ENCODE results near the gene PRIMPOL.
"Not testable (repeated sequence)": the region's sequence is repeated elsewhere in the genome, so short reads cannot be mapped to it uniquely, and the experiment has no call there.

The PRIMPOL gene, protein sequence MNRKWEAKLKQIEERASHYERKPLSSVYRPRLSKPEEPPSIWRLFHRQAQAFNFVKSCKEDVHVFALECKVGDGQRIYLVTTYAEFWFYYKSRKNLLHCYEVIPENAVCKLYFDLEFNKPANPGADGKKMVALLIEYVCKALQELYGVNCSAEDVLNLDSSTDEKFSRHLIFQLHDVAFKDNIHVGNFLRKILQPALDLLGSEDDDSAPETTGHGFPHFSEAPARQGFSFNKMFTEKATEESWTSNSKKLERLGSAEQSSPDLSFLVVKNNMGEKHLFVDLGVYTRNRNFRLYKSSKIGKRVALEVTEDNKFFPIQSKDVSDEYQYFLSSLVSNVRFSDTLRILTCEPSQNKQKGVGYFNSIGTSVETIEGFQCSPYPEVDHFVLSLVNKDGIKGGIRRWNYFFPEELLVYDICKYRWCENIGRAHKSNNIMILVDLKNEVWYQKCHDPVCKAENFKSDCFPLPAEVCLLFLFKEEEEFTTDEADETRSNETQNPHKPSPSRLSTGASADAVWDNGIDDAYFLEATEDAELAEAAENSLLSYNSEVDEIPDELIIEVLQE

DNA sequence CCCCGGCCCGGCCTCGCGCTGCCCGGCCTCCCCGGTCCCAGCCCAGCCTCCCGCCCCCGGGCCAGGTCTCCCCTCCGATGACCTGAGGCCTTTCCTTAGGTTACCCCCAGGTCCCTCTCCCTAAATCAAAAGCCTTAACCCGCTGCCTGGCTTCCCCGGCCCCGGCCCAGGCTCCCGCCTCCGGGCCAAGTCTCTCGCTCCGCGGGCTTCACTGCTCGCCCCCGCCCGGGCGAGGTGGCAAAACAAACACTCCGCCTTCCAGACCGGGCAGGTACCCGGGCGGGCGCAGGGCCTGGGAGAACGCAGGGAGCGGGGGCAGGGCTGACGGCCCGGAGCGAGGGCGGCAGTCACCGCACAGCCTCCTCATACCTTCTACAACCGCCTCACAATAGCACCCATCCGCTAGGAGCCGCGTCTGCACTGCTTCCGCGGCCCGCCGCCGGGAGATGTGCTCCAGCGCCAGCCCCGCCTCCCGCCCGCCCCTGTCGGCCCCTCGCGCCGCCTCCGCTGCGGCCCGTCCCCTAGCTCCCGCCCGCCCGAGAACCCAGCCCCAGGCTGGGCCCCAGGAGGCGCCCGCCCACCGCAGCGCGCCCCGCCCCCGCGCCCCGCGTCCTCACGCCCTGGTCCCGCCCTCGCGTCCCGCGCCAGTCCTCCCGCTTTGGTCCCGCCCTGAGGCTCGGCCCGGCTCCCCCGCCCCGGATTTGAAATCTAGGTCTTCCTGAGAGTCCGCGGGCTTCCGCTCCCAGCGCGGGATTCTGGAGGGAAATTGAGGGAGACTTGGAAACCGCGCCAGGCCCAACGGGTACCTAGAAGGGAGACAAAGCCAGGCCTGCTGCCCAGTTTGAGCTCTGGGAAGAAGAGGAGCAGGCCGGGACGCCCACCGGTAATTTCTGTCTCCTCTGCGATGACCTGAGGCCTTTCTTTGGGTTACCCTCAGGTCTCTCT lies at the start of gene PRIMPOL, which contains the start of gene CASP3:
Gene PRIMPOL (plus strand): TSS at position 713 of the 945 bp plus-strand sequence. CDS start 7,403 bp downstream, outside the sequence.
Gene CASP3 (minus strand): TSS at position 422 of the 945 bp plus-strand sequence. CDS start 10,994 bp downstream, outside the sequence.
- DNase-seq (ENCODE audit: low read depth in 2 of 2), result peak; percentile 96 to 97

DNA sequence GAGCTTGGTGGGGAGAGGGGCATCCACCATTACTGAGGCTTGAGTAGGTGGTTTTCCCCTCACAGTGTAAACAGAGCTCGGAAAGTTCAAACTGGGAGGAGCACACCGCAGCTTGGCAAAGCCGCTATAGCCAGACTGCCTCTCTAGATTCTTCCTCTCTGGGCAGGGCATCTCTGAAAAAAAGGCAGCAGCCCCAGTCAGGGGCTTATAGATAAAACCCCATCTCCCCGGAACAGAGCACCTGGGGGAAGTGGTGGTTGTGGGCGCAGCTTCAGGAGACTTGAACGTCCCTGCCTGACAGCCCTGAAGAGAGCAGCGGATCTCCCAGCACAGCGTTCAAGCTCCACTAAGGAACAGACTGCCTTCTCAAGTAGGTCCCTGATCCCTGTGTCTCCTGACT lies 48.6 kb upstream of the PRIMPOL start:
- DNase-seq (ENCODE audit: low read depth in 2 of 2), result not testable (repeated sequence)

DNA sequence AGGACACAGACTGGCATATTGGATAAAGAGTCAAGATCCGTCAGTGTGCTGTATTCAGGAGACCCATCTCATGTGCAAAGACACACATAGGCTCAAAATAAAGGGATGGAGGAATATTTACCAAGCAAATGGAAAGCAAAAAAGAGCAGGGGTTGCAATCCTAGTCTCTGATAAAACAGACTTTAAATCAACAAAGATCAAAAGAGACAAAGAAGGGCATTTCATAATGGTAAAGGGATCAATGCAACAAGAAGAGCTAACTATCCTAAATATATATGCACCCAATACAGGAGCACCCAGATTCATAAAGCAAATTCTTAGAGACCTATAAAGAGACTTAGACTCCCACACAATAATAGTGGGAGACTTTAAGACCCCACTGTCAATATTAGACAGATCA lies 46.7 kb upstream of the PRIMPOL start:
- not testable (repeated sequence) for DNase-seq (ENCODE audit: low read depth in 2 of 2)

DNA sequence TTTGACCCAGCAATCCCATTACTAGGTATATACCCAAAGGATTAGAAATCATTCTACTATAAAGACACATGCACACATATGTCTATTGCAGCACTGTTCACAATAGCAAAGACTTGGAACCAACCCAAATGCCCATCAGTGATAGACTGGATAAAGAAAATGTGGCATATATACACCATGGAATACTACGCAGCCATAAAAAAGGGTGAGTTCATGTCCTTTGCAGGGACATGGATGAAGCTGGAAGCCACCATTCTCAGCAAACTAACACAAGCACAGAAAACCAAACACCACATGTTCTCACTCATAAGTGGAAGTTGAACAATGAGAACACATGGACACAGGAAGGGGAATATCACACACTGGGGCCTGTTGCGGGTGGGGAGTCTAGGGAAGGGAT lies 42.1 kb upstream of the PRIMPOL start:
- DNase-seq (ENCODE audit: low read depth in 2 of 2), result not testable (repeated sequence)

DNA sequence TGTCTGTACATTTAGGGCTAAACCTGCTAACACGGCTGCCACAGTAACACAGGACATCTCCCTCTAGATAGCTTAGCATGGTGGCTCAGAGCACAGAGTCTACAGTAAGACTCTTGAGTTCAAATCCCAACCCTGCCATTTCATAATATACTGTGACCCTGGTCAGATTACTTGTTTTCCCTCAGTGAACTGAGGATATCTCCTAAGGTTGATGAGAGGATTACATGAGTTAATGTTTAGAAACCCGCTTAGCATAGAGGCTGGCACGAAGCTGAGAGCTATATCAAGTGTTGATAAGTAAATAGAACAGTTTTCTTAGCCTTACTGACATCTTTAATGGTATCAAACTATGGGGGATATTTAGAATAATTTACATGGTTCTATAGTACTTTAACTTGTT lies 37.5 kb upstream of the PRIMPOL start:
- DNase-seq (ENCODE audit: low read depth in 2 of 2), result no peak

DNA sequence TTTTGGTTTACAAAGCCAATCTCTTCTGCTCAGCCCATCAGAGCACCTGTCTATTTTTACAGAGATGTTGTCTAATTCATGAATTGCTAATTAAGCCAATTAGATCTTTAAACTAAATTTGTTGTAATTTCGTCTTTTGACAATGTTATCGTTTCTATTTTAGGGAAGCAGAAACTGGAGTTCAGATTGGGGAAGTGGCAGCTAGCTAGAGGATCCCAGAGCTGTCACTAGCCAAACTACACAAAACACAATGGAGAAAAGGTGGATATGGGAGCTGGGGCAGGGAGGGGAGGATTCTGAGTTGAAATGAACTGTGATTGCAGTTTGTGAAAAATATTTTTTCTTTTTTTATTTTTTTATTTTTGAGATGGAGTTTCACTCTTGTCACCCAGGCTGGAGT lies 36.1 kb upstream of the PRIMPOL start:
- DNase-seq (ENCODE audit: low read depth in 2 of 2), result no peak

DNA sequence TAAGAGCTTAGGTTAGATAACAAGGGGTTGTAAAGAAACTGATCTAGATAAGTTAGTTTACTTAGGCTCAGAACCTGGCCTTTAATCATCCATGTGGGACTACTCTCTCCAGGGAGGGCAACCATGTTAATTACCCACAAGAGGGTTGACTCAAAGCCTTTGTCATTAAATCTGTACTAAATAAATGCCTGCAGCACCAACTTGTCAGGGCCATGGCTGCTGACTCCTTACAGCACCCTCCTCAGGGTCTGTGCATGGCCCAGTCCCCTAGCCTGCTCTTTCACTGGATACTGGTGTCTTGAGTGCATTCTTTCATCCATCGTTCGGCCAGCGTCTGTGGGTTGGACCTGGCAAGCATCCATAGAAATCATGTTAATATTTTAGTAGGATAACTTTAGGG lies 35.0 kb upstream of the PRIMPOL start:
- DNase-seq (ENCODE audit: low read depth in 2 of 2), result no peak

DNA sequence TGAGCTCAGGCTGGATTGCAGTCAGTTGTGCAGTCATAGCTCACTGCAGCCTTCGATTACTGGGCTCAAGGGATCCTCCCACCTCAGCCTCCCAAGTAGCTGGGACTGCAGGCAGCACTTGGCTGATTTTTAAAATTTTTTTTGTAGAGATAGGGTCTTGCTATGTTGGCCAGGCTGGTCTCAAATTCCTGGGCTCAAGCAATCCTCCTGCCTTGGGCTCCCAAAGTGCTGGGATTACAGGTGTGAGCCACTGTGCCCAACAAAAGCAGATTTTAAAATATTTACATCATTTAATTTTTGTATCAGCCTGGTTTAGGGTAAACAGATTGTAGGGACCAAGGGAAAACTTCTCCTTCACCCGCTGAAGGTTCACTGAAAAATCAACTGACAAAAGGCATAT lies 33.4 kb upstream of the PRIMPOL start:
- not testable (repeated sequence) for DNase-seq (ENCODE audit: low read depth in 2 of 2)

DNA sequence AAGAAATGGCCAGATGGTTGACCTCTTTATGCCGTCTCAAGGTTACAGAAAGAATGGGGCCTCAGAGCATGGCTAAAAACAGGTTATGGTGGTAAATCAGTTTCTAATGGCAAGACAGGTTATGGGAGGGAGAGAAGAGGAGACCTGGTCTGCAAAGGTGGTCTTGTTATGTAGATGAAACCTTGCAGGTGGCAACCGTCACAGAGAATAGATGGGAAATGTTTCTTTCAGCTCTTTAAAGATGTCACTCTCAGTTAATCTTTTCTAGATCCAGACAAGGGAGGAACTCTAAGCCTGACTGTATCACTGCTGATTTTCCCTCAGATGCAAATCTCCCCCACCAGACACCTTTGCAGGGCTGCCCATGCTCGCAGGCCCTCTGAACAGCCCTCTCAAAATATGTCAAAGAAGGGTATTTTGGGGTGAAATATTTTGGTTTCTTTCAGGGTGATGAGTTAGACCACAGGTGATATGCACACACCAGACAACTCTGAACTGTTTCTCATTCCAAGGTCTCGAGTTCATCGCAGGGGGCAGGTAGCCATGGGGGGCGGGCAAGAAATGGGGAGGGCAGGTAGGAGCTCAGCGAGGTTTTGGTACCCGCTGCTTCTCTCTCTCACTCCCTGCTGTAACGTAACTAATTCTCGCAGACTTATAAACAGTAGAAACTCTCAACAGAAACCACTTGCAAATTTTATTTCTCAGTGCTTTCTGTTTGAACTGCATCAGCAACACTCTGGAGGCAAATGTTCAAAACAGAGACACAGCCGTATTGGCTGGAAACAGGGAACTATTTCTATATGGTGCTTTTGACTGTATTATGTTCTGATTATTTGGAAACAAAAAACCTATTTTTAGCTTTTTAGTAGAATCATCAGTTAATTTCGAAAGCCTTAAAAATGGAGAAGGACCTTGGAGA lies 32.6 kb upstream of the PRIMPOL start:
- no peak for DNase-seq (ENCODE audit: low read depth in 2 of 2)

DNA sequence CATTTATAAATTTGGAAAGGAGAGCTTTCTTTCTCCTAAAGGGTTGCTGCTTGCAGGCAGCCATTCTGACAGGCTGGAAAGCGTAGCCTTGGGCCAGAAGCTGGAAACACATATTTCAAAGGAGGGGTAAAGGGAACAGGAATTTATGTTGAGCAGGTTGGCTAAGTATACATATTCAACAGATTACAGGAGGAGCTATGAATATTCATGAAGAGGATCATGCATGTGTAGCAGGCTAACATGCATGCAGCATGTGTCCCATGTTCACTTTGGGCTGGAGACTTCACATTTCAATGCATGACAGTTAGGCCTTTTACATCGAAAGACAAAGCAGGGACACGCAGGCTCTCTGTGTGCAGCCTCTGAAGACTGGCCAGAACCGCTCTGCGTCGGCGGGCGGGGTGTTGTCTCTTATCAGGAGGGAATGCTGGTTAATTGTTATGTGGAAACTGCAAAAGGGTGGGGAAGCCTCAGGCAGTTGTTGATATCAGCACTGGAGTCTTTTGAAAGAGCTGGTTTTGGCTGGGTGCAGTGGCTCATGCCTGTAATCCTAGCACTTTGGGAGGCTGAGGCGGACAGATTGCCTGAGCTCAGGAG lies 31.8 kb upstream of the PRIMPOL start:
- DNase-seq (ENCODE audit: low read depth in 2 of 2), result no peak

DNA sequence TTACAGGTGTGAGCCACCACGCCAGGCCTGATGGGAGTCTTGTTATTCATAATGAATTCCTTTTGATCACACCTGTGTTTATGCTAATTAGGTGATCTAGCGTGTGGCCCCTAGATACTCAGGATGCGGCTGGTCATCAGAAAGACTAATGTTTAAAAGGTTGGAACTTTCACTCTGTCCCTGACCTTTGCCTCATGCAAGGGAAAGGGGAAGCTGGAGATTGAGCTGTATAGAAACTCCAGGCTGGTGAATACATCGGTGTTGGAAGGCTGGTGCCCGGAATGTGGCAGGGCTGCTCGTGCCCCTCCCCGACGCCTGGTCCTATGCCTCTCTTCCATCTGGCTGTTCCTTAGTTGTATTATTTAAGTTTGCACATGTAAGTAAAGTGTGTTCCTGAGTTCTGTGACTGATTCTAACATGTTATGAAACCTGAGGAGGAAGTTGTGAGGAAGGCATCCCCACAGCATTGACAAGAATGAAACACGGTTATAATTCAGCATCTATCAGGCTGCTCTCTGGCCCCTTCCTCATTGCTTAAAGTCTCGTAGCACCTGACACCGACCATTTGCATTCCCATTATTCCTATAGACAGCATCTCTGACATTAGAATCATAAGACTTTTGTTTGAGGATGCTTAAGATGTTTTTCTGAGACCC lies 29.2 kb upstream of the PRIMPOL start:
- DNase-seq (ENCODE audit: low read depth in 2 of 2), result no peak

DNA sequence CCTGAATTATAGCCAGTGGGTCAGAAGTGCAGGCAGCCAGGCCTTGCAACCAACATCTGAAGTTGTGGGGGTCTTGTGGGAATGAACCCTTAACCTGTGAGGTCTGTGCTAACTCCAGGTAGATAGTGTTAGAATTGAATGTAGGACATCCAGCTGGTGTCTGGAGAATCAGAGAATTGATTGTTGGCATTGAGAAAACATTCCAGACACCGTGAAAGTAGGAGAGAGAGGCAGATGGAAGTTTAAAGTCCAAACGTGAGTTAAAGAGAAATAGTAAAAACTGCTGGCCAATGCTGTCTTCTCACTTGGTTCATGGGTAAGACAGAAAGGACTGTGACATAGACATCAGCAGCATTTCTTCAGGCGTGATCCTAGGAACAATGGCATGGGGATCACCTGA lies 28.0 kb upstream of the PRIMPOL start:
- no peak for DNase-seq (ENCODE audit: low read depth in 2 of 2)

DNA sequence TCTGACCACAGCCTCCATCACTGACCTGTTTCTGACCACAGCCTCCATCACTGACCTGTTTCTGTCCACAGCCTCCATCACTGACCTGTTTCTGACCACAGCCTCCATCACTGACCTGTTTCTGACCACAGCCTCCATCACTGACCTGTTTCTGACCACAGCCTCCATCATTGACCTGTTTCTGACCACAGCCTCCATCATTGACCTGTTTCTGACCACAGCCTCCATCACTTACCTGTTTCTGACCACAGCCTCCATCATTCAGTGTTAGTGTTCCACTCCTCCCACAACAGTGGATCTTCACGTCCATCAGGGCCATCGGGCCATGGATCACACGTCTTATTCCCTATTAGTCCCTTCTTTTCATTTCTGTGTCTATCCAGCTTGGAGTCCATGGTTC lies 25.0 kb upstream of the PRIMPOL start:
- DNase-seq (ENCODE audit: low read depth in 2 of 2), result not testable (repeated sequence)

DNA sequence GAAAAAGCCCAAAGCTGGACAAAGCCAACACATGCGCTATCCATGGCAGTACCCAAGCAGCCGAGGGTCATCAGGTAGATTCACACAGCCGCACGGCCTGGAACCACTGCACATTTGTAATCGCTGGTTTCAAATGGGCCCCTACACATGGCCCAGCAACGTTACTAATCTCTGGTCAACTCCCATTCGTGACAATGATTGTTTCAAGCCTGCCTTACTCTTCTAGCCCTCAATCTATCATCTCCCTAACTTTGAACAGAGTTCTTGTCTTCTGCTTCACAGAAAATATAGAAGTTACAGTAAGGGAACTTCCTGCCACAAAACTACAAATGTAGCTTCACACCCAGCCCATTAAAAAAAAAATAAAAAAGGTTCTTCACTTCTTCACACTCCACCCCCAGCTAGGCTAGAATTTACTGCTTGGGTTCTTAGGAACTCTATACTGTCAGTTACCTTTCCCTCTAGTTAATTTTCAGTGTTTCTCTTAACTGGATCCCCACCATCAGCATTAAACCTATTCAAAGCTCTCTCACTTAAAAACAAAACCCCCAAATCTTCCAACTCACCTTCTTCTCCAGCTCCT lies 24.5 kb upstream of the PRIMPOL start:
- DNase-seq (ENCODE audit: low read depth in 2 of 2), result no peak

DNA sequence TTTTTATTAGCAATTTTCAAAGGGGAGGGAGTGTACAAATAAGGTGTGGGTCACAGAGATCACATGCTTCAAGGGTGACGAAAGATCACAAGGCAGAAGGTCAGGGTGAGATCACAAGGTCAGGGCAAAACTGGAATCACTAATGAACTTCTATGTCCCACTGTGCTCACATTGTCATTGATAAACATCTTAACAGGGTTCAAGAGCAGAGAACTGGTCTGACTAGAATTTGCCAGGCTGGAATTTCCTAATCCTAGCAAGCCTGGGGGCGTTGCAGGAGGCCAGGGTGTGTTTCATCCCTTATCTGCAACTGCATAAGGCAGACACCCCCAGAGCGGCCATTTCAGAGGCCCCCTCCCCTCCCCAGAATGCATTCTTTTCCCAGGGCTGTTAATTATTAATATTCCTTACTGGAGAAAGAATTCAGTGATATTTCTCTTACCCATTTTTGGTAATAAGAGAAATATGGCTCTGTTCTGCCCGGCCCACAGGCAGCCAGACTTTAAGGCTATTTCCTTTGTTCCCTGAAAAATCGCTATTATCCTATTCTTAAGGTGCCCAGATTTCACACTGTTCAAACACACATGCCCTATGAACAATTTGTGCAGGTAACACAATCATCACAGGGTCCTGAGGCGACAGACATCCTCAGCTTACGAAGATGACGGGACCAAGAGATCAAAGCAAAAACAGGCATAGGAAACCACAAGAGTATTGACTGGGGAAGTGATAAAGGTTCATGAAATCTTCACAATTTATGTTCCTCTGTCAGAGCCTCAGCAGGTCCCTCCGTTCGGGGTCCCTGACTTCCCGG lies 23.5 kb upstream of the PRIMPOL start:
- DNase-seq (ENCODE audit: low read depth in 2 of 2), result not testable (repeated sequence)

DNA sequence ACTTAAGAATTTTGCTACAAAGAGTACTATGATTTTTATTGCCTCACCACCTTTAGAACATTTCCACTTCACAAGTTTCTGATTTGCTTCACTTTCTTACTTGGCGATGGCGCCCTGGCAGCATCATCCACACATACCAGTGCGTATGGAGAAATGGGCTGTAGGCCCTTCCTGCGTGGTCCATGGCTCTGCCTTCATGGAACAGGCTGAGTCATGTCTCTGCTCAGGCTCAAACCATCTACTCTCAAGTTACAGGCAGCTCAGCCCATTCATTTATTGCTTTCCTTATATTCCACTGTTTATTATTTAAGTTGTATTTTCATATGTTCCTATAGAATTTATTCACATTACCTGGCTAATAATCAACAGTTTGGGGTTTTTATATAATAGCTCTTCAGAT lies 21.4 kb upstream of the PRIMPOL start:
- DNase-seq (ENCODE audit: low read depth in 2 of 2), result no peak

DNA sequence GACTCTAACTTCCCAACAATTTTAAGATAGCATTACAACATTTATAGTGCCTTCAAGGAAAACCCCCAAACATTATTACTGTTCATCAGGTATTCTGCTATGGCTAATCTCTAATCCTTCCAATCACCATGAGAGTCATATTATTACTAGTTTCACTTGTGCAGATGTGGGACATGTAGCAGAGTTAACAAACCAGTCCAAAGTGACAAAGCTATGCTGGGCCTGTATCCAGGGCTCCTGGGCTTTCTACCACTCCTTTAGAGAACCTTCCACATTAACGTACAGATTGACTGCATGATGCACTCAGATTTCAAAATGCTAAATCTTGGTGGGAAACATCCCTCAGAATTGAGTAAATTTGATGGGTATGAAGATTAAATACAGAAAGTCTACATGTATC lies 16.7 kb upstream of the PRIMPOL start:
- no peak for DNase-seq (ENCODE audit: low read depth in 2 of 2)

DNA sequence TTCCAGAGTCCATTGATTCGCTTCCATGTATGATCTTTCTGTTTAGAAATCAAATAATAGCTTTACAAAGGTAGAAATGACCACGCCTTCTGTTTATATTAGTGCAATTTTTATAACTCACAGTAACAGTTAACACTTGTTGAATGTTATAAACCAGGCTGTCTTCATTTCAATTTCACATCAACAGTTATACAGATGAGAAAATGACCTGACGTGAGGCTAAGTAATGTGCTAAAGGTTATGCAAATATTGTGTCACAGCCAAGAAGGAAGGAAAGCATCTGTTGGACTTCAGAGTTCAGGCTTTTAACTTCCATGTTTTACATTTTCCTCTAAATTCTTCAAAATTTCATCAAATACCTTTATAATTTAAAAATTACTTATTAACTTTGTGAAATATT lies 14.2 kb upstream of the PRIMPOL start:
- DNase-seq (ENCODE audit: low read depth in 2 of 2), result no peak

DNA sequence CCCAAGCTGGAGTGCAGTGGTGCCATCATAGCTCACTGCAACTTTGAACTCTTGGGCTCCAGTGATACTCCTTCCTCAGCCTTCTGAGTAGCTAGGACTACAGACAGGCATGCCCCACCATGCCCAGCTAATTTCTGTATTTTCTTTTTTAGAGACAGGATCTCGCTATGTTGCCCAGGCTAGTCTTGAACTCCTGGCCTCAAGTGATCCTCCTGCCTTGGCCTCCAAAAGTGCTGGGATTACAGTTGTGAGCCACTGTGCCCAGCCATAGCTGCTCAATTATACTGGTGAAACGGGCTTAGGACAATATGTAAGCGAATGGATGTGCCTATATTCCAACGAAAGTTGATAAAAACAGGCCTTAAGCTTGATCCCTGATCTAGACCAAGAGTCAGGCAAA lies 13.4 kb upstream of the PRIMPOL start:
- no peak for DNase-seq (ENCODE audit: low read depth in 2 of 2)
